ENCODE data around the gene CDC42BPB.

- no peak for TF ChIP-seq POLR2A (IDR thresholded peaks at IDR 0.05; ENCODE audit: low read depth, low read length)
- TF ChIP-seq POLR2AphosphoS5 (IDR thresholded peaks at IDR 0.05; ENCODE audit: low read depth, low read length) = no peak
- no peak for TF ChIP-seq SPI1 (IDR thresholded peaks at IDR 0.05; ENCODE audit: low read depth, low read length)
These were observed 127.1 kb downstream of the CDC42BPB start for GRCh38 chr14:102930138-102930752.
